ENCODE measurements around the gene HAUS5.

The HAUS5 gene

GRCh38 chr19:35621708-35622107, 9.2 kb downstream of the HAUS5 start:
- no peak overlapping the region for H3K4me3 ChIP-seq
- H3K27ac ChIP-seq: no peak overlapping the region
- DNase-seq (ENCODE audit: low spot score): no peak
- TF ChIP-seq CTCF (IDR thresholded peaks at IDR 0.05): no peak

GRCh38 chr19:35622750-35623149, 10.2 kb downstream of the HAUS5 start:
- TF ChIP-seq CTCF (IDR thresholded peaks at IDR 0.05): no peak
- no peak for DNase-seq (ENCODE audit: low spot score)
- Histone ChIP-seq H3K27ac (no peak overlapping the region), H3K4me3 (no peak overlapping the region)

- no peak for DNase-seq (ENCODE audit: low spot score)
- Histone ChIP-seq H3K27ac (no peak overlapping the region), H3K4me3 (no peak overlapping the region)
- no peak for TF ChIP-seq CTCF (IDR thresholded peaks at IDR 0.05)
These were observed 10.9 kb downstream of the HAUS5 start for GRCh38 chr19:35623327-35624010.

- Histone ChIP-seq H3K4me3 (peak overlapping the region; percentile 88), H3K27ac (peak overlapping the region; percentile 81 to 90)
- no peak for DNase-seq (ENCODE audit: low spot score)
- TF ChIP-seq CTCF (IDR thresholded peaks at IDR 0.05): no peak
These were observed 15.7 kb downstream of the HAUS5 start for GRCh38 chr19:35628264-35628564.

- peak; percentile 99 for DNase-seq (ENCODE audit: low spot score)
- Histone ChIP-seq H3K4me3 (peak within 1 kb of the TSS; percentile 88), H3K27ac (peak within 1 kb of the TSS; percentile 90 to 91)
- TF ChIP-seq CTCF (IDR thresholded peaks at IDR 0.05): no peak
These were observed 16.2 kb downstream of the HAUS5 start, which contains the start of gene RBM42 for GRCh38 chr19:35628565-35629331. Gene RBM42, plus strand, starts transcription at chr19:35629036. Its CDS starts 118 bp downstream, at chr19:35629154.

- TF ChIP-seq CTCF (IDR thresholded peaks at IDR 0.05): no peak
- Histone ChIP-seq H3K27ac (peak overlapping the region; percentile 90 to 91), H3K4me3 (peak overlapping the region; percentile 88)
- no peak for DNase-seq (ENCODE audit: low spot score)
These were observed 16.7 kb downstream of the HAUS5 start for GRCh38 chr19:35629332-35629633.
